Measurements from ENCODE around the gene ALX3.

DNA sequence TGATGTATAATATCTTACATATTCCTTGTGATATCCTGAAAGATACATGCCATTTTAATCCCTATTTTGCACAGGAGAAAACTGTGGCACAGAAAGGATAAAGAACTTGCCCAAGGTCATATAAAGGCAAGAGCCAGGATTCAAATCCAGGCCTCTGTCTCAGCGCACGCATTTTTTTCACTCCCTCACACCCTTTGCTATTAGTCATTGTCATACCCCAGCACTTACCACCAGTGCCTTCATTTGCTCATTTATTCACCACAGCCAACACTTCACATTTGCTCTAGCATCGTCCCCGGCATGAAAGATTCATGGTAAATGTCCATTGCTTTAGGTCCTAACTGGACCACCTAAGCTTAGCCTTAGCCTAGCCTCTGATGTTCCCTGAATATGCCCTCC, 14.2 kb downstream of the ALX3 start:
- no peak for TF ChIP-seq EGR1 (IDR thresholded peaks at IDR 0.05; ENCODE audit: borderline replicate concordance, low read depth, low read length)
- TF ChIP-seq, protein P1, sequence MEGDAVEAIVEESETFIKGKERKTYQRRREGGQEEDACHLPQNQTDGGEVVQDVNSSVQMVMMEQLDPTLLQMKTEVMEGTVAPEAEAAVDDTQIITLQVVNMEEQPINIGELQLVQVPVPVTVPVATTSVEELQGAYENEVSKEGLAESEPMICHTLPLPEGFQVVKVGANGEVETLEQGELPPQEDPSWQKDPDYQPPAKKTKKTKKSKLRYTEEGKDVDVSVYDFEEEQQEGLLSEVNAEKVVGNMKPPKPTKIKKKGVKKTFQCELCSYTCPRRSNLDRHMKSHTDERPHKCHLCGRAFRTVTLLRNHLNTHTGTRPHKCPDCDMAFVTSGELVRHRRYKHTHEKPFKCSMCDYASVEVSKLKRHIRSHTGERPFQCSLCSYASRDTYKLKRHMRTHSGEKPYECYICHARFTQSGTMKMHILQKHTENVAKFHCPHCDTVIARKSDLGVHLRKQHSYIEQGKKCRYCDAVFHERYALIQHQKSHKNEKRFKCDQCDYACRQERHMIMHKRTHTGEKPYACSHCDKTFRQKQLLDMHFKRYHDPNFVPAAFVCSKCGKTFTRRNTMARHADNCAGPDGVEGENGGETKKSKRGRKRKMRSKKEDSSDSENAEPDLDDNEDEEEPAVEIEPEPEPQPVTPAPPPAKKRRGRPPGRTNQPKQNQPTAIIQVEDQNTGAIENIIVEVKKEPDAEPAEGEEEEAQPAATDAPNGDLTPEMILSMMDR (IDR thresholded peaks at IDR 0.05; ENCODE audit: control extremely low read depth in 1 of 3, insufficient read depth in 1 of 3, low read depth in 1 of 3, low read length in 3 of 3), result no peak
- TF ChIP-seq RAD21 (IDR thresholded peaks at IDR 0.05 in 1 of 2, conservative IDR thresholded peaks at IDR 0.05 in 1 of 2; ENCODE audit: low read depth in 2 of 2, low read length in 2 of 2), result no peak
- TF ChIP-seq, protein P2, sequence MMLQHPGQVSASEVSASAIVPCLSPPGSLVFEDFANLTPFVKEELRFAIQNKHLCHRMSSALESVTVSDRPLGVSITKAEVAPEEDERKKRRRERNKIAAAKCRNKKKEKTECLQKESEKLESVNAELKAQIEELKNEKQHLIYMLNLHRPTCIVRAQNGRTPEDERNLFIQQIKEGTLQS (IDR thresholded peaks at IDR 0.05; ENCODE audit: insufficient read depth, low read depth, low read length), result no peak
- no peak for TF ChIP-seq CHD2 (IDR thresholded peaks at IDR 0.05; ENCODE audit: low read length)
- TF ChIP-seq, protein P3, sequence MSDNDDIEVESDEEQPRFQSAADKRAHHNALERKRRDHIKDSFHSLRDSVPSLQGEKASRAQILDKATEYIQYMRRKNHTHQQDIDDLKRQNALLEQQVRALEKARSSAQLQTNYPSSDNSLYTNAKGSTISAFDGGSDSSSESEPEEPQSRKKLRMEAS (IDR thresholded peaks at IDR 0.05), result no peak
- TF ChIP-seq POLR2AphosphoS5 (IDR thresholded peaks at IDR 0.05; ENCODE audit: low read depth, low read length), result no peak

Data from H1 (cell line).